Type B pancreatic cell (in vitro differentiated cells): ENCODE measurements around the gene UBE3A. TPM values are rescaled to one million over a fixed set of nuclear protein-coding genes. Genes with fewer than 3 reads are reported as not detected.

Source experiments
- DNase-seq: peaks from one replicate; pipeline ENCODE4 v3.0.0; 2021; ENCODE audit warnings: mixed read lengths; ENCODE audit not compliant: unreplicated experiment; ENCODE audit errors: extremely low spot score
- H3K27ac Mint-ChIP-seq: 2 replicates; pipeline ENCODE4 v1.8.0; 2021; ENCODE audit warnings: mild to moderate bottlenecking, mixed read lengths
- H3K27me3 Mint-ChIP-seq: 2 replicates; pipeline ENCODE4 v1.8.0; 2021; ENCODE audit warnings: mixed read lengths
- H3K36me3 Mint-ChIP-seq: 2 replicates; pipeline ENCODE4 v1.8.0; 2021; ENCODE audit warnings: mixed read lengths
- H3K4me1 Mint-ChIP-seq: one replicate; pipeline ENCODE4 v1.8.0; 2021; ENCODE audit warnings: mixed read lengths; ENCODE audit not compliant: unreplicated experiment
- H3K4me3 Mint-ChIP-seq: 2 replicates; pipeline ENCODE4 v1.8.0; 2021; ENCODE audit warnings: mild to moderate bottlenecking, mixed read lengths
- H3K9me3 Mint-ChIP-seq: 2 replicates; pipeline ENCODE4 v1.8.0; 2021; ENCODE audit warnings: mixed read lengths
- CTCF ChIP-seq: fragments of 200-600 bp; sonication (generic); conservative IDR thresholded peaks from 2 replicates; pipeline ENCODE4 v1.5.0; 2021; ENCODE audit warnings: antibody characterized with exemption, mild to moderate bottlenecking
- total RNA-seq: library from RNA; stranded (reverse); gene quantifications from 2 replicates; pipeline ENCODE4 v1.2.1, GENCODE V29; 2021; ENCODE audit warnings: low replicate concordance

UBE3A gene
- total RNA-seq, 1 donor from 2014 or later = 89.0 TPM

- no peaks in the 10 kb centered on the region for H3K27me3 Mint-ChIP-seq
- H3K36me3 Mint-ChIP-seq = peaks cover 53% of the 10 kb centered on the region
- no peaks in the 10 kb centered on the region for H3K4me1 Mint-ChIP-seq
- H3K27ac Mint-ChIP-seq = peak overlapping the region; percentile 68
- no peak overlapping the region for H3K4me3 Mint-ChIP-seq
- no peak for TF ChIP-seq CTCF
- DNase-seq = no peak
- peaks cover 1% of the 10 kb centered on the region for H3K9me3 Mint-ChIP-seq
Measured at GRCh38 chr15:25342629-25343028, 96.2 kb downstream of the UBE3A start.

GRCh38 chr15:25339431-25339830, 99.4 kb downstream of the UBE3A start:
- H3K9me3 Mint-ChIP-seq = peaks cover 6% of the 10 kb centered on the region
- H3K27ac Mint-ChIP-seq = peak overlapping the region; percentile 23
- no peaks in the 10 kb centered on the region for H3K4me1 Mint-ChIP-seq
- H3K4me3 Mint-ChIP-seq = no peak overlapping the region
- no peak for TF ChIP-seq CTCF
- H3K36me3 Mint-ChIP-seq = peaks cover 59% of the 10 kb centered on the region
- H3K27me3 Mint-ChIP-seq = no peaks in the 10 kb centered on the region
- DNase-seq = no peak

DNA sequence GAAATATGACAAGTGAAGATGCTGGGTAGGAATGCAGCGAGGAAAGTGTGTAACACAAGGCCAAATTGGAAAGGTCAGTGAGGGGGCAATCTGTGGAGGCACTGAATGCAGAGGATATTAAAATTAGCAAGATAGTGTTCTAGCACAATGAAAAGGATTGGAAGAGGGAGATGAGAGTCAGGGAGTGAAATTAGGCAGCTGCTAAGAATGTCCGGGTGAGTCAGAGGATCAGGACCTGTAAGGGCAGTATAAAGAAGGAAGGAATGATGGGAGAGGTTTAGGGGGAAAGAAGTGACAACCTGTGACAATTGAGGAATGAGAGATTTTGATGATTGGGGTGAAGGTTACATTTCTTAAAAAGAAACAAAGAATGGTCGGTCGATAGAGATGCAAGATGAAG, 103.5 kb downstream of the UBE3A start:
- no peaks in the 10 kb centered on the region for H3K4me1 Mint-ChIP-seq
- no peak overlapping the region for H3K4me3 Mint-ChIP-seq
- peaks cover 6% of the 10 kb centered on the region for H3K9me3 Mint-ChIP-seq
- H3K36me3 Mint-ChIP-seq = peaks cover 75% of the 10 kb centered on the region
- TF ChIP-seq CTCF = no peak
- H3K27ac Mint-ChIP-seq = no peak overlapping the region
- no peaks in the 10 kb centered on the region for H3K27me3 Mint-ChIP-seq
- DNase-seq = no peak

DNA sequence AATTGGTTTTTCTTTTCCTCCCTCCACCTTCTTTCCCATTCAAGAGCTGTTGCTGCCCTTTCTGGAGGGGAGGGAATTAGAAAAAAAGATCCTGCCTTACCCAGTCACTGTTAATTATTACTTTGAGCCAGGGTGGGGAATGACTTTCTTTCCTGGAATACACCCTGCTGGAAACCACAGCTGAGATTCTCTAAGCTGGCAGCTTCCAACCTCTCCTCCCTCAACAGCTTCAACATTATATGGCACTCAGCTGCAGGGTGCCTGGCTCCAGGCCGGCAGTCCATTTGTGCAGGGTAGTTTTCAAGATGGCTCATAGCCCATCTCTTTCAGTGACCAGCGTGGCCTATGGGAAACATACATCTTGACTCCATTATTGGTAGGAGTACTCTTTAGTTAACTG, 105.8 kb downstream of the UBE3A start:
- Mint-ChIP-seq H3K27me3 (no peaks in the 10 kb centered on the region), H3K4me3 (no peak overlapping the region), H3K9me3 (peaks cover 6% of the 10 kb centered on the region), H3K4me1 (peaks cover 3% of the 10 kb centered on the region), H3K27ac (no peak overlapping the region), H3K36me3 (peaks cover 61% of the 10 kb centered on the region)
- DNase-seq = no peak
- TF ChIP-seq CTCF = no peak

DNA sequence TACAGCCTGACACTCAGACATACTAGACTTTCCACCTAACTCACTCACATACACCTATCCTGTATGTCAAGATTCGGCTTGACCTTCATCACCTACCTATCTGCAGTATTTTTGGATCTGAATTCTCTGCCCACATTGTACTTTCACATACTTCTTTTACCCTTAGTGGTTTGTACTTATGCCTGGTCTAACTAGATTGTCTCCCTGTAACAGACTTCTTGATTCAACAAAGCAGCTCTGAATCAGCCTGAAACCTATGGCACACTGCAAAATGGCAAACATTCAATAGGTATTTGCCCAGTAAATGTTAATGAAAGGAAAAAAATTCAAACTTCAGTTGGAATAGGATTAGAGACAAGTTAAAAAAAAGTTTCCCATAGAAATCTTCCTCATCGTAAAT, 106.5 kb downstream of the UBE3A start:
- Mint-ChIP-seq H3K27me3 (no peaks in the 10 kb centered on the region), H3K9me3 (peaks cover 6% of the 10 kb centered on the region), H3K36me3 (peaks cover 53% of the 10 kb centered on the region), H3K4me3 (no peak overlapping the region), H3K4me1 (peaks cover 3% of the 10 kb centered on the region), H3K27ac (no peak overlapping the region)
- TF ChIP-seq CTCF = no peak
- DNase-seq = no peak

DNA sequence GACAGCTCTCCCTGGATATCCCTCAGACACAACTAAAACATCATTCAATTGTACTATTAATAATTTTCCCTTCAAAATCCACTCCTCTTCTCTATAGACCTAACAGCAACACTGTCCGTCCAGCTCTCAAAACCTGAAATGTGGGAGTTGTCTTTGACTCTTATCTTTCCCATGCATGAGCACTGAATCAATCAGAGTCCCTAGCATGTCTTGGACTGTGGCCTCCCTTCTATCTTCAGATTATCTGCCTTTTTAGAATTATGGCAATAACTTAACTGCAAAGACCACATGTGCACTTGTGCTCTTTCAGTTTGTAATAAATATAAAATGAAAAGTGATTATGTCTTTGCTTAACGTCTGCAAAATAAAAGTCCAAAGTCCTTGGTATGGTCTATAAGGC, 107.0 kb downstream of the UBE3A start:
- Mint-ChIP-seq H3K27me3 (no peaks in the 10 kb centered on the region), H3K4me3 (no peak overlapping the region), H3K4me1 (peaks cover 3% of the 10 kb centered on the region), H3K9me3 (peaks cover 6% of the 10 kb centered on the region), H3K36me3 (peaks cover 49% of the 10 kb centered on the region), H3K27ac (no peak overlapping the region)
- TF ChIP-seq CTCF = no peak
- no peak for DNase-seq
